Skeletal muscle tissue (tissue), 4 donors: Measurements from ENCODE around the gene CD302. TPM values are rescaled to one million over a fixed set of nuclear protein-coding genes. Genes with fewer than 3 reads are reported as not detected.
"Not testable (repeated sequence)": the region's sequence is repeated elsewhere in the genome, so short reads cannot be mapped to it uniquely, and the experiment has no call there.

ENCODE experiments used
- H3K27ac ChIP-seq: one replicate; pipeline ENCODE4 v1.7.0; 2013; ENCODE audit warnings: mild to moderate bottlenecking, low read depth, low read length, inconsistent platforms
- H3K27me3 ChIP-seq, 3 donors: one replicate each; pipeline ENCODE4 v1.7.0; 2013; ENCODE audit warnings: low read length in 3 of 3; ENCODE audit not compliant: control insufficient read depth in 3 of 3, insufficient read depth in 3 of 3
- H3K36me3 ChIP-seq, 3 donors: one replicate each; pipeline ENCODE4 v1.7.0; 2013; ENCODE audit warnings: low read length in 3 of 3; ENCODE audit not compliant: control insufficient read depth in 3 of 3, insufficient read depth in 3 of 3
- H3K4me1 ChIP-seq, 3 donors: one replicate each; pipeline ENCODE4 v1.7.0; 2013; ENCODE audit warnings: low read length in 3 of 3, mild to moderate bottlenecking in 3 of 3; ENCODE audit not compliant: control insufficient read depth in 3 of 3, insufficient read depth in 3 of 3
- H3K4me3 ChIP-seq, 3 donors: one replicate each; pipeline ENCODE4 v1.7.0; 2013; ENCODE audit warnings: low read length in 3 of 3
- H3K9ac ChIP-seq, 3 donors: one replicate each; pipeline ENCODE4 v1.7.0; 2013; ENCODE audit warnings: low read length in 3 of 3, mild to moderate bottlenecking in 3 of 3, moderate library complexity in 2 of 3, low read depth in 1 of 3
- H3K9me3 ChIP-seq, 3 donors: one replicate each; pipeline ENCODE4 v1.7.0; 2013; ENCODE audit warnings: low read length in 3 of 3; ENCODE audit not compliant: control insufficient read depth in 3 of 3
- total RNA-seq: library from RNA; depleted of rRNA; stranded (reverse); fragments of >200 nt; gene quantifications from one replicate; pipeline ENCODE4 v1.2.3, GENCODE V29; 2014
- donor health status: Osteomylitis.

Gene CD302
- total RNA-seq, 1 donor from 2014 or later = 9.9 TPM

DNA sequence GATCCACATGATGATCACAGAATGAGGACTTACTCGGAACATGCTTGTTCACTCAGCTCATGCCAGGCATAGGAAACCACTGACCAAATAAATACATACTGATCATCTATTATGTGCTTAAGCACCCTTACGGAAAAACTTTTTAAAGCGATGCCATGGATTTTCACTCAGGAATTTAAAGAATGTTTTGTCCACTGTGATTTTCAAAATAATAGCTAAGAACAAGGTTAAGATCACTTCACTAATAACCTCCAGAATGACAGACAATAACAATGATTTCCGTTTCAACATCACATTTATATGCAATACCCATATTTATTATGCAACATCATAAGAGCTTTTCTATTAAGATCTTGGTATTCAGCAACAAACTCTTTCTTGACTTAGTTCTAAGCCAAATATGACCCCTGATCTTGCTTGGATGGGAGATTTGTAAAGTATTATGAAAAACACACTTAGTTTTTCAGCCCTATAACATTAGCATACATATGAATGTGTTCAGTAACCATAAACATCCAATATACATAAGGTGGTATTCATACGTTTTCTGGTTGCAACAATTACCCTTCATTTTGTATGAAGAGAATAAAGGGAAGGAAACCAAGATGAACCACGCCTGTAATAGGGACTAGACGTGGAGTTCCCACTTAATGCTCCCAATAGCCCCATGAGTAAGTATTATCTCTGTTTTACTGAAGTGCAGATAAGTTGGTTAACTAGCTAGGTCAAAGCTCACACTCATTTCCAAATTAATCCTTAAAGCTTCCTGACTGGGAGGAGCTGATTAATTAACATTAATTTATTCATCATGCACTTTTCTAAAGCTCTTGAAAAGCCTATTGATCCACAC, 1.9 kb downstream of the CD302 start:
- Histone ChIP-seq H3K4me3 (no peak overlapping the region), H3K36me3 (no peaks in the 10 kb centered on the region), H3K27ac (no peak overlapping the region), H3K9ac (no peak overlapping the region), H3K9me3 (no peaks in the 10 kb centered on the region), H3K27me3 (peaks cover 0 to 14% (median 9%) of the 10 kb centered on the region in 3 donors), H3K4me1 (peaks cover 3 to 8% (median 5%) of the 10 kb centered on the region in 3 donors)

DNA sequence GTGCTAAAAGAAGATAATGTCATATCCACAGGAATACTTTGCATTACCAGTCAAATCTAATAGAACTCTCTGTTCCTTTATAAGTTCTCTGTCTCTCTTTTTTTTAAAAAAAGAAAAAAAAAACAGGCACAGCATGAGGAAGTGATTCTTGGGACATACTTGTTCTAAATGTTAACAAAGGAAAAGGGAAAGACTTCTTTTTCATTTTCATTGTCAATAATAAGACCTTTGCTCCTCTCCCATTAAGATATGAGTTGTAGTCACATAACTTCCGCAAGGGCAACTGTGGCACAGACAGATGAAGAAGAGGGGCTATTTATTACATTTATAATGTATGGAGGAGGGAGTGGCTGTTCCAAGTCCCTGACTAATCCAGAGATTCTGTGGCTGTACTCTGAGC, 4.7 kb downstream of the CD302 start:
- H3K4me3 ChIP-seq = no peak overlapping the region
- H3K27me3 ChIP-seq = peaks cover 0 to 10% (median 9%) of the 10 kb centered on the region in 3 donors
- peaks cover 3 to 8% (median 5%) of the 10 kb centered on the region in 3 donors for H3K4me1 ChIP-seq
- no peaks in the 10 kb centered on the region for H3K9me3 ChIP-seq
- no peak overlapping the region for H3K27ac ChIP-seq
- H3K9ac ChIP-seq = no peak overlapping the region
- no peaks in the 10 kb centered on the region for H3K36me3 ChIP-seq

DNA sequence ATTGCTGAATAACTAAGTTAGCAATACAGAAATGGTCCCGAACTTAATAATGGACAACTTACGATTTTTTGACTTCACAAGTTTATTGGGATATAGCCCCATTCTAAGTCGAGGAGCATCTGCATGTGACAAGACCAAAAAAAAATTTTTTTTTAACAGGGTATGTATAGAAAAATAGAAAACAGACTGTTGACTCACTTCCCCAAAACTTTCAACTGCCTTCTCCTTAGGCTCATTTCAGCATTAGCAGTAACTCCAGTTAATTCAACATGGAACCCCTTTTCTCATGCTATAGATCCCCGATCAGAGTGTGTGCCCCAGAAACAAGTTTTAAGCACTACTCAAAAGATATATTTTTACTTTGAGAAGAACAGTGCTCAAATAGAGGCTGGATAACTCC, 5.4 kb downstream of the CD302 start:
- Histone ChIP-seq H3K4me3 (no peak overlapping the region), H3K4me1 (peaks cover 3 to 5% (median 4%) of the 10 kb centered on the region in 3 donors), H3K27ac (no peak overlapping the region), H3K9me3 (no peaks in the 10 kb centered on the region), H3K9ac (no peak overlapping the region), H3K27me3 (peaks cover 0 to 7% (median 5%) of the 10 kb centered on the region in 3 donors), H3K36me3 (no peaks in the 10 kb centered on the region)

DNA sequence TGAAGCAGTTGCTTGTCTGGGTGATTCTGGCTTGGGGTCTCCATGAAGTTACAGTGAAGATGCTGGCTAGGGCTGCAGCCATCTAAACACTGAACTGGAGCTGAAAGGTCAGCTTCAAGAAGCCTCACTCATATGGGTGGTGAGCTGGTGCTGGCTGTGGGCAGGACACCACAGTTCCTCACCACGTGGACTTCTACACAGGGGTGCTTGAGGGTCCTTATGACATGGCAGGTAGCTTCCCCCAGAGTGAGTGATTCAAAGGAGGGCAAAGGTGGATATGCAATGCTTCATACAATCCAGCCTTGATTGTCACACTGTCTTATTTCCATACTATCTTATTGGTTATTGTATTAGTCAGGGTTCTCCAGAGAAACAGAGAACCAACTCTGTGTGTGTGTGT, 6.0 kb downstream of the CD302 start:
- Histone ChIP-seq H3K27me3 (peaks cover 0 to 7% (median 1%) of the 10 kb centered on the region in 3 donors), H3K27ac (no peak overlapping the region), H3K4me3 (no peak overlapping the region), H3K36me3 (no peaks in the 10 kb centered on the region), H3K4me1 (peaks cover 3 to 4% (median 4%) of the 10 kb centered on the region in 3 donors), H3K9me3 (no peaks in the 10 kb centered on the region), H3K9ac (no peak overlapping the region)

DNA sequence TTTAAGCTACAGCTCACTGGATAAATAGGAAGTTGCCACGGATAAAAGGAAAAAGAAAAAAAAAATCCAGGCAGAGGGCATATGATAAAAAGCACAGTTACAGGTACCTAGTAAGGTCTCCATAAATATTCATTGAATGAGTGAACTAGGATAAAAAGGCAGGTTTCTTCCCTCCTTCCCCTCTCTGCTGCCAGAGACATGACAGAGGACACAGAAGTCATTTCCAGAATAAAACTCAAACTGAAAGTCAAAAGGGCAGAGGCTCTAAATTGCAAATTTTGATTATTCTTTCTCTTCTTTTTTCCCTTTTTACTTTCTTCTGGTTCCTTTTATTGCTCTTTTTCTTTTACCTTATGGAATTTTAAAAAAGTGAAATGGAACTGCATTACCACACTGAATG, 7.7 kb downstream of the CD302 start:
- peaks cover 0 to under 1% (median under 1%) of the 10 kb centered on the region in 3 donors for H3K4me1 ChIP-seq

DNA sequence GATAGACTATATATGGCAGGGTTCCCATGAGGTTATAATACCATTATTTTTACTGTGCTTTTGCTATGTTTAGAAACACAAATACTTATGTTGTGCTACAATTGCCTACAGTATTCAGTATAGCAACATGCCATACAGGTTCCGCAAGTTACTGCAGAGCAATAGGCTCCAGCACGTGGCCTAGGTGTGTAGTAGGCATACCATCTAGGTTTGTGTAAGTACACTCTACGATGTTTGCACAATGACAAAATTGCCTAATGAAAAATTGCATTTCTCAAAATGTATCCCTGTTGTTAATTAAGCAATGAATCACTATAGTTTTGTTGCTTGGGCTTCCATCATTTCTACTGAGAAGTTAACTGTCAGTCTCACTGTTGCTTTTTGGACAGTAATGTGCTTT, 9.8 kb downstream of the CD302 start:
- Histone ChIP-seq H3K27me3 (no peaks in the 10 kb centered on the region), H3K4me1 (no peaks in the 10 kb centered on the region), H3K9me3 (no peaks in the 10 kb centered on the region), H3K36me3 (no peaks in the 10 kb centered on the region), H3K4me3 (no peak overlapping the region), H3K27ac (no peak overlapping the region), H3K9ac (no peak overlapping the region)

More for the DNA sequence above, 7.7 kb downstream of the CD302 start:
- H3K27me3 ChIP-seq = no peaks in the 10 kb centered on the region
- H3K4me3 ChIP-seq = no peak overlapping the region
- no peak overlapping the region for H3K9ac ChIP-seq
- H3K27ac ChIP-seq = no peak overlapping the region
- no peaks in the 10 kb centered on the region for H3K9me3 ChIP-seq
- H3K36me3 ChIP-seq = no peaks in the 10 kb centered on the region

DNA sequence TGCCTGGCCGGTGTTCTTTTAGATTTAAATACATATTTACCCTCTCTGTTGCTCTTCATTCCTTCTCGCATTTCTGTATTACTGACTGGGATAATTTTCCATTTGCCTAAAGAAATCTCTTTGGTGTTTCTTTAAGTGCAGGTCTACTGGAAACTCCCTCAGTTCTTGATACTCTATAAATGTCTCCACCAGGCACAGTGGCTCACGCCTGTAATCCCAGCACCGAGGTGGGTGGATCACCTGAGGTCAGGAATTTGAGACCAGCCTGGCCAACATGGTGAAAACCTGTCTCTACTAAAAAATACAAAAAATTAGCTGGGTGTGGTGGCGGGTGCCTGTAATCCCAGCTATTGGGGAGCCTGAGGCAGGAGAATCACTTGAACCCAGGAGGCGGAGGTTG, 10.4 kb downstream of the CD302 start:
- not testable (repeated sequence) for H3K9ac ChIP-seq, H3K4me3 ChIP-seq, H3K9me3 ChIP-seq, H3K27me3 ChIP-seq, H3K27ac ChIP-seq, H3K36me3 ChIP-seq, H3K4me1 ChIP-seq

DNA sequence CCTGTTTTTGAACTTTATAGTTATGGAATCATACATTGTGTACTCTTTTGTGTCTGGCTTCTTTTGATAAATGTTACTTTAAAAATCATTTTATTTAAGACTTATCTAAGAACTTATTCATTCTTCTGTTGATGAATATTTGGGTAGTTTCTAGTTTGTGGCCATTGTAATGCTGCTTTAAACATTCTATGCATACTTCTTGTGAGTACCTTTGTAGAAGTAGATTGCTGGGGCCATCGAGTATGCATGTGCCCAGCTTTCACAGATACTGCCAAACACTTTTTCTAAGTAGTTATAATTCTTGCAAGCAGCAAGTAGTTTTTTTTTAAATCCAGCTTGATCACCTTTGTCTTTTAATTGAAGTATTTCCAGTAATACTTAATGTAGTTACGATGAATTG, 11.1 kb downstream of the CD302 start:
- Histone ChIP-seq H3K27me3 (no peaks in the 10 kb centered on the region), H3K9ac (no peak overlapping the region), H3K36me3 (no peaks in the 10 kb centered on the region), H3K4me3 (no peak overlapping the region), H3K27ac (no peak overlapping the region), H3K4me1 (no peaks in the 10 kb centered on the region), H3K9me3 (no peaks in the 10 kb centered on the region)

DNA sequence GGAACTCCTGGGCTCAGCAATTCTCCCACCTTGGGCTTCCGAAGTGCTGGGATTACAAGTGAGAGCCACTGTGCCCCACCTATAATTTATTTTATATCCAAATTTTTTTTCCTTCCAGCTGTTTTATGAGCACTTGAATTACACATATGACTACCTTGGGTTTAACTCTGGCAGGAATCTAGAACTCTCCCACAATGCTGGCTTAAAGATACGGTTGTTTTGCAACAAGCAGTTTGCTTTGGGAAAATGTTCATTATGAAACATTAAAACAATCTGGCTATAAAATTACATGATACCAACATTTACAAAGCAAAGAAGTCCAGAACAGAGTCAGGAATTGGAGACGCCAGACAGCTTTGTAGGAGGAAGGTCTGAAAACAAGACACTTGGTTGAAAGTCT, 12.8 kb downstream of the CD302 start:
- Histone ChIP-seq H3K27ac (no peak overlapping the region), H3K4me1 (no peaks in the 10 kb centered on the region), H3K9me3 (no peaks in the 10 kb centered on the region), H3K27me3 (no peaks in the 10 kb centered on the region), H3K36me3 (no peaks in the 10 kb centered on the region), H3K4me3 (no peak overlapping the region), H3K9ac (no peak overlapping the region)

DNA sequence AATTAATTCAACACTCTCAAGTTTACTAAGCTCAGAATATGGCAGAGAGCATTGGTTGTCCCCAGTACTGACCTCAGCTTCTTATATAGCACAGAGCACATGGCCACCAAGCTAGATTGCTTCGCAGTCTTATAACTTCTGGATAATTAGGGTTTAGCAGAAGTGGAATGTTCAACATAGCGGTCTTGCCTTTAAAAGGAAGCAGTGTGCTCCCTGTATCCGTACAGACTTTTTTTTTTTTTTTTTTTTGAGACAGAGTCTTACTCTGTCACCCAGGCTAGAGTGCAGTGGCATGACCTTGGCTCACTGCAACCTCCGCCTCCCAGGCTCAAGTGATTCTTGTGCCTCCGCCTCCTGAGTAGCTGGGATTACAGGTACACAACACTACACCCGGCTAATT, 13.3 kb downstream of the CD302 start:
- H3K4me3 ChIP-seq, H3K36me3 ChIP-seq: not testable (repeated sequence)

More for the DNA sequence above, 13.3 kb downstream of the CD302 start:
- H3K9me3 ChIP-seq, H3K27me3 ChIP-seq, H3K27ac ChIP-seq, H3K4me1 ChIP-seq, H3K9ac ChIP-seq: not testable (repeated sequence)
